ENCODE measurements around the gene TFG.

DNA sequence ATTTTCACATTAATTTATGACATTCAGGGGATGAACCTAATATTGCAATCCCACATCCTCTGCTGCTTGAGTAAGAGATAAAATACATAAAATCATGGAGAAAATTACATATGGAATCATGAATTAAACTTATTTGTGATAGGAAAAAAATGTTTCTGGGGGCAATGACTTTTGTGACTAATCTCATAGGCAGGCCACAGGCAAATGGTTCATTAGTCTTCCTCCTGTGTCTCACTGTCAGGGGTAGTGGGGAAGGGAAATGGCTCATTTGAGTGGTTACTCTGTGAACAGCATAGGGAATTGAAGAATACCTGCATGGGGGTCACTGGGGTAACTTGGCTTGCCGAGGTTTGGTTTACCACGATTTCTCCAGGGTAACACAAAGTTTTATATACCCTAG lies 72.0 kb downstream of the TFG start:
- TF ChIP-seq POLR2AphosphoS5 (IDR thresholded peaks at IDR 0.05; ENCODE audit: control insufficient read depth, insufficient read depth, low read depth, low read length) (no peak), RCOR1 (IDR thresholded peaks at IDR 0.05; ENCODE audit: borderline replicate concordance in 1 of 2, low read depth in 2 of 2, low read length in 2 of 2) (no peak), ESRRA (IDR thresholded peaks at IDR 0.05; ENCODE audit: borderline replicate concordance, low read depth) (no peak), SRF (CRISPR knock-in tag; IDR thresholded peaks at IDR 0.05) (no peak), GABPA (tag; conservative IDR thresholded peaks at IDR 0.05; ENCODE audit: low read depth) (no peak), YY1 (IDR thresholded peaks at IDR 0.05; ENCODE audit: borderline replicate concordance in 1 of 3, control insufficient read depth in 1 of 3, extremely low read depth in 1 of 3, insufficient read depth in 3 of 3, insufficient read length in 1 of 3, insufficient replicate concordance in 2 of 3, low read depth in 1 of 3, low read length in 2 of 3) (no peak), ATF7 (IDR thresholded peaks at IDR 0.05) (no peak), RAD21 (CRISPR knock-in tag; conservative IDR thresholded peaks at IDR 0.05 in 1 of 2, IDR thresholded peaks at IDR 0.05 in 1 of 2) (no peak)
- TF ChIP-seq, protein P1, sequence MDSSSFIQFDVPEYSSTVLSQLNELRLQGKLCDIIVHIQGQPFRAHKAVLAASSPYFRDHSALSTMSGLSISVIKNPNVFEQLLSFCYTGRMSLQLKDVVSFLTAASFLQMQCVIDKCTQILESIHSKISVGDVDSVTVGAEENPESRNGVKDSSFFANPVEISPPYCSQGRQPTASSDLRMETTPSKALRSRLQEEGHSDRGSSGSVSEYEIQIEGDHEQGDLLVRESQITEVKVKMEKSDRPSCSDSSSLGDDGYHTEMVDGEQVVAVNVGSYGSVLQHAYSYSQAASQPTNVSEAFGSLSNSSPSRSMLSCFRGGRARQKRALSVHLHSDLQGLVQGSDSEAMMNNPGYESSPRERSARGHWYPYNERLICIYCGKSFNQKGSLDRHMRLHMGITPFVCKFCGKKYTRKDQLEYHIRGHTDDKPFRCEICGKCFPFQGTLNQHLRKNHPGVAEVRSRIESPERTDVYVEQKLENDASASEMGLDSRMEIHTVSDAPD (CRISPR knock-in tag; IDR thresholded peaks at IDR 0.05): no peak
- TF ChIP-seq, protein P2, sequence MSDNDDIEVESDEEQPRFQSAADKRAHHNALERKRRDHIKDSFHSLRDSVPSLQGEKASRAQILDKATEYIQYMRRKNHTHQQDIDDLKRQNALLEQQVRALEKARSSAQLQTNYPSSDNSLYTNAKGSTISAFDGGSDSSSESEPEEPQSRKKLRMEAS (CRISPR knock-in tag; IDR thresholded peaks at IDR 0.05): no peak
- TF ChIP-seq, protein P3, sequence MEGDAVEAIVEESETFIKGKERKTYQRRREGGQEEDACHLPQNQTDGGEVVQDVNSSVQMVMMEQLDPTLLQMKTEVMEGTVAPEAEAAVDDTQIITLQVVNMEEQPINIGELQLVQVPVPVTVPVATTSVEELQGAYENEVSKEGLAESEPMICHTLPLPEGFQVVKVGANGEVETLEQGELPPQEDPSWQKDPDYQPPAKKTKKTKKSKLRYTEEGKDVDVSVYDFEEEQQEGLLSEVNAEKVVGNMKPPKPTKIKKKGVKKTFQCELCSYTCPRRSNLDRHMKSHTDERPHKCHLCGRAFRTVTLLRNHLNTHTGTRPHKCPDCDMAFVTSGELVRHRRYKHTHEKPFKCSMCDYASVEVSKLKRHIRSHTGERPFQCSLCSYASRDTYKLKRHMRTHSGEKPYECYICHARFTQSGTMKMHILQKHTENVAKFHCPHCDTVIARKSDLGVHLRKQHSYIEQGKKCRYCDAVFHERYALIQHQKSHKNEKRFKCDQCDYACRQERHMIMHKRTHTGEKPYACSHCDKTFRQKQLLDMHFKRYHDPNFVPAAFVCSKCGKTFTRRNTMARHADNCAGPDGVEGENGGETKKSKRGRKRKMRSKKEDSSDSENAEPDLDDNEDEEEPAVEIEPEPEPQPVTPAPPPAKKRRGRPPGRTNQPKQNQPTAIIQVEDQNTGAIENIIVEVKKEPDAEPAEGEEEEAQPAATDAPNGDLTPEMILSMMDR (IDR thresholded peaks at IDR 0.05 in 2 of 3, conservative IDR thresholded peaks at IDR 0.05 in 1 of 3; ENCODE audit: insufficient read depth in 2 of 3, low read depth in 1 of 3, low read length in 3 of 3): no peak
